ENCODE results near the gene GMIP.

Gene GMIP

GRCh38 chr19:19649580-19649995, 6.1 kb upstream of the GMIP start:
- no peak overlapping the region for H3K27ac ChIP-seq
- TF ChIP-seq CTCF (conservative IDR thresholded peaks at IDR 0.05) = no peak

GRCh38 chr19:19649155-19649554, 5.7 kb upstream of the GMIP start:
- no peak overlapping the region for H3K27ac ChIP-seq
- TF ChIP-seq CTCF (conservative IDR thresholded peaks at IDR 0.05) = no peak

GRCh38 chr19:19647037-19647835, 3.8 kb upstream of the GMIP start:
- no peak overlapping the region for H3K27ac ChIP-seq

GRCh38 chr19:19645233-19645870, 1.9 kb upstream of the GMIP start:
- TF ChIP-seq CTCF (conservative IDR thresholded peaks at IDR 0.05) = no peak
- no peak overlapping the region for H3K27ac ChIP-seq

More at GRCh38 chr19:19647037-19647835, 3.8 kb upstream of the GMIP start:
- no peak for TF ChIP-seq CTCF (conservative IDR thresholded peaks at IDR 0.05)

GRCh38 chr19:19644054-19644388, 564 bp upstream of the GMIP start:
- peak; percentile 46 for TF ChIP-seq CTCF (conservative IDR thresholded peaks at IDR 0.05)
- peak overlapping the region; percentile 54; the same call in 1 of the 2 replicates for H3K27ac ChIP-seq

- H3K27ac ChIP-seq = peak overlapping the region; percentile 54; the same call in 1 of the 2 replicates
- no peak for TF ChIP-seq CTCF (conservative IDR thresholded peaks at IDR 0.05)
Measured at GRCh38 chr19:19642506-19643157, 825 bp downstream of the GMIP start.

GRCh38 chr19:19637523-19638251, 5.8 kb downstream of the GMIP start:
- TF ChIP-seq CTCF (conservative IDR thresholded peaks at IDR 0.05) = no peak
- no peak overlapping the region for H3K27ac ChIP-seq

Measured in VCaP (cell line).